Measurements from ENCODE around the gene ADRB2.

Gene ADRB2

GRCh38 chr5:148856009-148856367, 29.6 kb downstream of the ADRB2 start:
- no peak for DNase-seq

GRCh38 chr5:148856424-148856823, 30.0 kb downstream of the ADRB2 start:
- DNase-seq: no peak

- no peak for DNase-seq
These were observed 31.1 kb downstream of the ADRB2 start for GRCh38 chr5:148857474-148857873.

GRCh38 chr5:148858106-148858505, 31.7 kb downstream of the ADRB2 start:
- DNase-seq: no peak

GRCh38 chr5:148858547-148858946, 32.1 kb downstream of the ADRB2 start:
- DNase-seq: no peak

GRCh38 chr5:148859703-148860102, 33.3 kb downstream of the ADRB2 start:
- peak in 2 of 4 experiments; percentile 46 to 57 for DNase-seq

- no peak for DNase-seq
These were observed 34.2 kb downstream of the ADRB2 start for GRCh38 chr5:148860599-148860998.

- no peak for DNase-seq
These were observed 34.7 kb downstream of the ADRB2 start for GRCh38 chr5:148861088-148861487.

- DNase-seq: no peak
These were observed 35.3 kb downstream of the ADRB2 start for GRCh38 chr5:148861696-148862095.

GRCh38 chr5:148864113-148864841, 37.9 kb downstream of the ADRB2 start:
- no peak for DNase-seq

GRCh38 chr5:148866024-148866423, 39.6 kb downstream of the ADRB2 start:
- no peak for DNase-seq

- no peak for DNase-seq
These were observed 46.7 kb downstream of the ADRB2 start for GRCh38 chr5:148873120-148873519.

- DNase-seq: no peak
These were observed 47.5 kb downstream of the ADRB2 start for GRCh38 chr5:148873690-148874485.

- no peak for DNase-seq
These were observed 48.9 kb downstream of the ADRB2 start for GRCh38 chr5:148875205-148875875.

- DNase-seq: peak; percentile 41 to 71 (median 66)
These were observed 51.0 kb downstream of the ADRB2 start for GRCh38 chr5:148877436-148877835.

Measured in suppressor macrophage (primary cell).